Hepatocyte (in vitro differentiated cells): ENCODE data around the gene SERPINA6.

Source experiments
- CTCF ChIP-seq: fragments of 200-600 bp; sonication (generic); IDR thresholded peaks from 2 replicates; pipeline ENCODE4 v1.5.1; 2016; ENCODE audit warnings: antibody characterized with exemption, mild to moderate bottlenecking; ENCODE audit not compliant: poor library complexity
- EZH2 ChIP-seq: fragments of 200-600 bp; sonication (generic); IDR thresholded peaks from 2 replicates; pipeline ENCODE4 v1.6.1; 2016; ENCODE audit warnings: antibody characterized with exemption, mild to moderate bottlenecking, borderline replicate concordance
- EZH2phosphoT487 ChIP-seq: fragments of 200-600 bp; sonication (generic); IDR thresholded peaks from one replicate; pipeline ENCODE4 v1.6.1; 2018; ENCODE audit warnings: antibody characterized with exemption, mild to moderate bottlenecking, low read depth, moderate library complexity; ENCODE audit not compliant: unreplicated experiment, severe bottlenecking

- no peak for TF ChIP-seq CTCF
- TF ChIP-seq EZH2: no peak
- TF ChIP-seq EZH2phosphoT487: no peak
Observed at GRCh38 chr14:94284221-94284620, 38.9 kb downstream of the SERPINA6 start.
